Cerebellar cortex (tissue), 1 donor: ENCODE measurements around the gene BNC2.

Experiments used
- DNase-seq: peaks from one replicate; pipeline ENCODE4 v3.0.0-alpha.2; 2015; ENCODE audit warnings: low spot score

Gene BNC2

DNA sequence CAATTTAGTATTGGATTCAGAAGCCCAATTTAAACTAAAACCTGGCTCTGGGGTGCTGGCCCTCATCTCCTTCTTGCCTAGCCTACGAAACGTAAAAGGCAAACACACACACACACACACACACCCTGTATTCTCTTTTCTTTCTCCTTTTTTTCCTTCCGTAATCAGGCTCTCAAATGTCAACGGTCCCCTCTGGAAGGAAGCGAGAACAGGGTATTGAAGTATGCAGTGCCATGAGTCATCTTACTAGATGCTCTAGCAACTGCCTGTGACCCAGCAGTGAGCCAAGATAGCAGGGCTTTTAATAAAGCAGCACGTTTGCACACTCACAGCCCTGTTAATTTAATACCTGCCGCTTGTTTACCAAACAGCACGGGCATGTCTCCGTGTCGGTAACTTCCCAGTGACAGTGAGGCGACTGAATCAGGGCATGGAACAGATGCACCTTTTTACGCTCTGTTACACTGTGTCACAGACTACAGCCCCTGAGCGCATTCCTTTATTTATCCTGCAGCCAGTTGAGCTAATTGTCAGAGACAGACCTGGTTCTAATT, 243.8 kb downstream of the BNC2 start:
- DNase-seq: peak; percentile 84

DNA sequence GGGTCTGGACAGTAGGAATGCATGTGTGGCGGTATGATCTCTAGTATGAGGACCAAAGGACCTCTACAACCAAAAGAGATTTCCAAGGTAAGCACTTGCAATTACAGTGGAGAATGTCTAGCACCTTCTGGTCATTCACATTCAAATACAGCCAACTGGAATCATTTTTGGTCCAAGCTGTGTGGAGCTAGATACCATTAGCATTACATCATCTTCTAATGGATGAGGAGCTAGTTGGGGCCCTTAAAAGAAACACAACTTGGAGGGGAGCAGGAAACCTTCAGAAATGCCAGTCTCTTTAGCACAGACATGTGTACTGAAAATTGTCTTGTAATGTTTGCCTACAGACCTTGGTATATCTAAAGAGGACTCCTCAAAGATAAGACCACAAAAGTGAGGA, 244.7 kb downstream of the BNC2 start:
- DNase-seq: peak; percentile 55

DNA sequence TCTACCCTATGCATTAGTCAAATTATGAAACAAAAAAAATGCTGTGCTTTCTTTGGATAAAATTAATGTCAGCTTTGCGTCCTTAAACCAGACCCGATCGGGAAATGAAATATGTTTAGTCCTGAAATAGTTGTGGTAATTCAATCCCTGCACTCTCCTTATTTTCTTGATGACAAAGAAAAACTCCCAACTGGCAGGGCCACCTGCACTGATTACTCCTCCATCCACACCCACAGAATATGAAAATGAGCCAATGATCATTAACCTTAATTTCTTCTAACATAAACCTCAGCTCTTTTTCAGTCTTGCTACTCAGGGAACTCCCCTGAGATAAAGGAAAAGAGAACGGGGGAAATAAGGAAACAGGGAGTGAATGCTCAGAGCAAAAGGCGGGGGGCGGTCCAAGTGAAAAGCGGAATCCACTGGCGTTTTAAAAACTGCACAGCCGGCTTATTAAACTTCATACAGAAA, 245.3 kb downstream of the BNC2 start:
- DNase-seq: no peak

DNA sequence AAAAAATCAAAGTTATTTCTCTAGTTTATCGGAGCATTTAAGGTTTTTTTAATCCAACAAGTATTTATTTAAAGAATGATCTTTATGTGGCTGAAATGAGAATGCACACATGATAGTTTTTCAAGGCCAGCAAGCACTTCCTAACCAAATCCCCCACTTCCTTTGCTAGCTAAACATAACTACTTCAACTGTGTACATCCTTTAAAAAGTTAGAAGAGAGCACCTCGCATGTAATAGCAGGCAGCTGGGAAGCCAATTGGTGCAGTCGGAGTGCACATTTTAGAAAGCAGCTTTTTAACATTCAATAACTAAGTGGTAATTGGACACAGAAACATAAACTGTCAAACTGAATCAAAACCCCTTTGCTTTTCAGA, 245.7 kb downstream of the BNC2 start:
- no peak for DNase-seq

DNA sequence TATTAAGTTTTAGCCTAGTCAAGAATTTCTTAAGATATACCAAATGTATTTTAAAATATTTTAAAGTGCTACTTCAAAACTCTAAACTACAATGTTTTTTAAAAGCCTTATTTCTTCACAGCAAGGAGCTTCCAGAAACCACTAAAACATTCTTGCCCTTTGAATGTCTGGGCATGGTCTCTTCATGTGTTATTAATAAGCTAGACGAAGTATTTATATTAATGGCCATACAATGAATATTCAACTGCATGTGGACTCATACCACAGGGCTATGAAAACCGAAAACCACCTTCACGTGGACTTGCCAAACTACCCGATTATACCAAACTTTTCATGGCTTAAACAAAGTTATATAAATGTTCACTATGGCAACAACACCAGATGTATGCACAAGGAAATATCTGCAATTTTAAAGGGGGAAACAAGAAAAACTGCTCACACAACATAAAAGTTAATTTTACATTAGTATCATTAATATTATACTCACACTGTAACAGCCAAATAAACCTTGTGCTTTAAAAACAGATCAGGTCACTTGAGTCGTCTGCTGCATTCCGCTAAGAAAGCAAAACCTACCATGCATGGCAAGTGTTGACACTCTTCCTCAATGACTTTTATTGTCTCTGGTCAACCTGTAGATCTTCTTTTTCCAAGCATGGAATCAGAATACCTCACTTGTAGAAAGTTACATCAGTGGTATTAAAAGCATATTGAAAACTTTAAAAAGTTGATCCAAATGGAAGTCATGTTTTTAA, 246.3 kb downstream of the BNC2 start:
- DNase-seq: no peak

DNA sequence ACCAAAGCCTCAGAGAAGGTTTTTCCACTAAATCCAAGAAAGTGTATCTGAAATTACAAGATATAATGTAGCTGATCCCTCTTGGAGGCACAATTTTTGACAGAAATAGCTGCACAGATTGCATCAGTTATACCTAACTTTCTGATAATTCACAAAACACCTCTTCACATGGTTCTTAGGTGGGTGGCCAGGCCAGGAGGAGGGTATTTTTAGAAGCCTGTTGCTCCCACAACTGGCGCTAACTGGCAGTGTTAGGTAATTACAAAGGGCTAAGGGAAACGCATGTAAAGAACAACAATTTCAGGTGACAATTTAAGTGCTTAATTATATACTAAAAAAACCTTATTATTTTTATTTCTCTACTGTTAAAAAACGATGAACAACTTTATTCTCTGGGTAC, 247.9 kb downstream of the BNC2 start:
- no peak for DNase-seq

DNA sequence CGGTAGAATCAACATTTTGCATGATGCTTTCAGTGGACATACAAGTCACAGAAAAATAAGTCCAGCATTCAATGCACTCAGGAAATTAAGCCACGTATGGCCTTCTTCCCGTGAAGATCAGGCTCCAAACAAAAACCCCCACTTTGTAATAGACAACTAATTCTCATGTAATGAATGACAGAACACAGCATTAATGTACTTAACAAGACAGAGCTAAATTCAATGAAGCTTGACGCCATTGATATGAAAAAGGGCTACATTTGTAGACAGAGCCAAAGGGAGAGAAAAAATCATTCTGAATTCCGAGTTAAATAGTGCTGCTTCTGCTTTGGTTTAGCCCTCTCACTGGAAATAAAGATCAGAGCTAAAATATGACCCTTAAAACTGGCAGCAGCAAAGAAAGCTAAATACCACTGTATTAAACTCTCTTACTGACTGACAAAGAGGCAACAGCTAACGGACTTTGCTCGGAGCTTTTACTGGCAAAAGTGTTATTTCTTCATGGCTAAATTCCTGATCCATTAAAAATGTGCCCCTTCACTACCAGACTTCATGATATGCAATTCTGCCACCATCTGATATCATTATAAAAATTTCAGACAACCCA, 250.5 kb downstream of the BNC2 start:
- DNase-seq: no peak

DNA sequence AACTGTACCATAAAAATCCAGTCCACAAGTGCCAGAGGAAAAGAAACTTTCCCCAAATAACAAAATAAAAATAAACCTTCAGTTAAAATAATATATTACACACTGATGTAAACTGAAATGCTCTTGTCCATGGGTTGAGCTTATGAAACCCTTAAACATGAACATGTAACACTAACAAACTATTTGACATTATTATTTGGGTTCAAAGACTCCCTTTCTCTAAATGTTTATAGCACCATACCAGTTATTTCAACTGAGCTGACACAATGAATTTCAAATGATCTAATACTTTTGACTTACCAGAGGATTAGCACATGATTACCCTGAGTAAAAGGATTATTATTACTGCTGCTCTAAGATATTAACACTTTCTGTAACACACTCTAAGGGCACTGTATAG, 251.1 kb downstream of the BNC2 start:
- DNase-seq: no peak

DNA sequence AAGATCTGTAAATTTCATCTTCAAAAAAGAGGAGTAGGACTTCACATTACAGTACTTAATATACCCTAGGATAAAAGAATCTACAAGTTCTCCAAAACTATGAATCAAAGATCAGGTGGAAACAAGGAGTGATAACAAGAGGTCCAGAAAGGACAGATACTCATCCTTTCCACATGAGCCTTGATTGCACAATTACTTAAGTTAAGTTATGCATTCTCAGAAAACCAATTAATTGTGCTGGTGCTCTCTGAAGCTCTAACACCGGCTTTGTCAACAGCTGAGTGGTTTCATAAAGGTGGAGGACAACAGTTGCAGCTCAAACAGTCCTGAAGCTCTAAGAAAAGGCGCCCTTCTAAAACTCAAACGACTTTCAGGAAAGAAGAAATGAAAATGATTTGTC, 251.9 kb downstream of the BNC2 start:
- no peak for DNase-seq

DNA sequence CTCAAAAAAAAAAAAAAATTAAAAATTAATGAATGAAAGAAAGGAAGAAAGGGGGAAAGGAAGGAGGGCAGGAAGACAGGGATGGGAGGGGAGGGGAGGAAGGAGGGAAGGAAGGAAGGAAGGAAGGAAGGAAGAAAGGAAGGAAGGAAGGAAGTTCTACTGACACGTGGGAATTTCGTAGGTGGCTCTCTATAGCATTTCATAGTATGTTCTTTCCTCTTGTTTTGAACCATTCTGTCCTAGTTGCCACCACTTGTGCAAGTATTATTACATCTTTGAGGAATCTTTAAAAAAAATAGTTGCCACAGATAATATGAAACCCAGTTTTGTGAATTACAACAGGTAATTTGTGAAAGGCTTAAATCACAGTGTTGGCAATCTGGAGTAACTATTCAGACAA, 253.8 kb downstream of the BNC2 start:
- no peak for DNase-seq

DNA sequence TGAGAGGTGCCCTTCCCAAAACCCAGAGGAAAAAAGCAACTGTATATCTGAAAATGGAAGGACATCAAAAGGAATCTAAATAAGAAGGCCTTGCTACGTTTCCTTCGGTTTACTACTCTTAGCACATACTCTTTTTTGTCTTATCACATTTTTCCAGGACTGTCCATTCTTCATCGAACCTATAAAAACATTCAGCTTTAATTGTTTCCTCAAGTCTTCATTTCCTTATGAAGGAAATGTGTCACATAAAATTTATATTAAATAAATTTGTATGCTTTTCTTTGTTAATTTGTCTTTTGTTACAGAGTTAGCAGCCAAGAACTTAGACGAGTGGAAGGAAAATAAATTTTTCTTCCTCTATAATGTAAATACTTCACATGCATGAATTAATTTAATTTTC, 255.0 kb downstream of the BNC2 start:
- DNase-seq: no peak

DNA sequence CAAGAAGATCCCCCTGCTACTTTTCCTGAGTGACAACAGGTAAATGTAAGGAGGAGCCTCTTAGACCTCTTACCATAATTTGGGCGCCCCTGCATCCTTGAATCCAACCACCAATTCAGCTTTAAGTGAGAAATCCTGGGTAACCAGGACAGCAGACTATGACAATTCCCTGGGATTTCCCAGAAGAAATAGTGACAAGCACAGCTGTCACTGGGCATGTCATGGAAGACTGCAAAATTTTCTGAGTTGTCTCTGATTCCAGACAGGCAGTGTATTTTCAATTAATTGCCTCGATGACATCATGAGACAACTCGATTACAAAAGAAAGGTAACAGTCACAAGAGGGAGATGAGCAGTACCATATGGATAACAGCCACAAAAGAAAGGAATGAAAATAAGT, 256.9 kb downstream of the BNC2 start:
- DNase-seq: no peak

DNA sequence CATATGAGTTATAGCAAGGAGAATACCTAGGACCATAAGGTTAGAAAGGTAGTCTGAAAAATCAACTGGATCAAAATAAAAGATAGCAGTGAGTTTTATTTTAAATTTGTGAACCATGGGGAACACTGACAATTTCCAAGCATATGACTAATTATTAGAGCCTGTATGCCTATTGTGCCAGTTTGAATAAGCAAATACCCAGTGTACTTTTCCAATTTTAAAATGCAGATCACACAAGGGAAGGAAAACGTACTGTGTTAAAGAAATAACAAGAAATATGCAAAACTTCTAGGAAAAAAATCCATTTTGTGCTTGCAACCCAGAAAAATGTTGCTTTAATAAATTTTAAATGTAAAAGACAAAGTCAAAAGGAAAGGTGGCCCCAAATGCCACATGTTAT, 257.4 kb downstream of the BNC2 start:
- no peak for DNase-seq

DNA sequence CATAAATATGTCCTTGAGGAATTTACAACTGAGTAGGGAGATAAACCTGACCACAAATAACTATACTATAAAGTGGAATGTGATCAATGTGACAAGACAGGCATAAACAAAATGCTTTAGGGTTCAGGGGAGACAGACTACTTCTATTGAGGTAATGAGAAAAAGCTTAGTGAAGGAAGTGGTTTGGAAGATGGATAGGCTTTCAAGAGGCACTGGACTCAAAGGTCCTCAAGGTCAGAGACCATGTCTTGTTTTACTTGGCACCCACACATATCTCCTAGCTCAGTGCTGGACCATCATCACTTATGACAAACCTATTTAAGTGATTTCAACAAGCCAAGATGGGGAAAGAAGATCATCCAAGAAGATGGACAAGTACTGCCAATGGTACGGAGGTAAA, 257.8 kb downstream of the BNC2 start:
- no peak for DNase-seq

DNA sequence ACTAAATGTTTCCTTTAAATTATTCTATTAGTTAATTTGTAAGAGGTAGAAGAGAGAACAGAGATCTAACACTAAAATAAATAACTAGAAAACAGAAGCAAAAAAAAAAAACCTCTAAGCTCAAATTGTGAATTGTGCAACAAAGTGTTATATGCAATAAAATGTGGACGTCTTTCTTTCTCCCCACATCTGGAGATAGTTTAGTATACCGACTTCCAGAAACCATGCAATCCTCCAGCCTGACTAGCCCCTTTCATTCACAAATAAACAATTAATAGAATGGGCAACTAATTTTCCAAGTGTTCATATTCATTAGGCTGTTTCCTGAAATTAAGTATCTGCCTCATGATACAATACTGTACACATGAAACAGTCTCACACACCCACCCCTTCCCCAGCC, 258.5 kb downstream of the BNC2 start:
- no peak for DNase-seq

DNA sequence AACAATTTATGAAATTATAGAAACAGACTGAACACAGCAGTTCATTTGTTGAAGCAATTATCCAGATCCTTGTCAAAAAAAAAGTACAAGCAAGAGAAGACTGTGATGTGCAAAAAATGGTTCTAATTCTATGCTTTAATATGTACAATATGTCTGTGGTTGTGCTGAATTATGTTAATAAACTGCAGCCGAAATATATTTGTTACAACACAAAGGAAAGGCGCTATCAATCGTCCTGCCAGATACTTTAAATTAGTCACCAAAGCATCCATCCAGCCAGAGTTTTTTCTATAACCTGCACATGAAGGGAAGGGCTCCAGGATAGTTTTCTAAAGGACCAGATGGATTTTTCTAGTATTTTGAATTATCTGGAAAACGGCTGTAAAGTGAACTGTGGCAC, 259.5 kb downstream of the BNC2 start:
- no peak for DNase-seq

DNA sequence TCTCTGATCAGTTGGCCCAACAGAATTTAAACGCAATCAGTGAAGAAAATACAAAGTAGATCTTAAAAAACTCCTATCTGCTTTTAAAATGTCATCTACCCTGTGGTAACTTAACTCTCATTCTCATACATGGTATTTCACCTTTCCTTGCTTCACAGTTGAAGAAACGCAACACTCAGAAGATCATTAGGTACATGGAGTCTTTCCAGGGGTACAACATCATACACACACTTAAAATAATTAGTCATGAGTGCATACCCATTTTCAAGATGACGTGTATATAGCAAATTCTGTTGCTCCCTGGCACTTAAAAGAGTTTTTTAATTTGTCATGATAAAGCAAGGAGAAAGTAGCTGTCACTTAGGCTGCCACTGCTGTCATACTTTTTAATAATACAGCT, 259.9 kb downstream of the BNC2 start:
- DNase-seq: no peak

DNA sequence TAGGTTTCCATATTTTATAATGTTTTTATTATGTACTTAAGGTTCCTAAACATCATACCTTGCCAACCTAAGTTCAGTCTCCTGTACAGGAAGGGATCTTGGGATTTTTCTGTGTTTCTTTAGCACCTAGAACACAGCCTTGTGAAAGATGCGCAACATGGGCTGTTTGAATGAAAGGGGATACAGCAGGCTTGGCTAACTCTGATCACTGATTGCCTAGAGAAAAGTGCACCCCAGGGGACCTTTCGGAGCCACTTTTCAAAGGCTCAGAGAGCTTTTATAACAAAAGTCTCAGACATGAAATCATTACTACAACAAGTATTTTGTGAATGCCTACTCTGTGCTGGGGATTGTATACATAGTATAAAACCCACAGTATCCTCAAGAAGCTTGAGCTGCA, 261.6 kb downstream of the BNC2 start:
- no peak for DNase-seq

DNA sequence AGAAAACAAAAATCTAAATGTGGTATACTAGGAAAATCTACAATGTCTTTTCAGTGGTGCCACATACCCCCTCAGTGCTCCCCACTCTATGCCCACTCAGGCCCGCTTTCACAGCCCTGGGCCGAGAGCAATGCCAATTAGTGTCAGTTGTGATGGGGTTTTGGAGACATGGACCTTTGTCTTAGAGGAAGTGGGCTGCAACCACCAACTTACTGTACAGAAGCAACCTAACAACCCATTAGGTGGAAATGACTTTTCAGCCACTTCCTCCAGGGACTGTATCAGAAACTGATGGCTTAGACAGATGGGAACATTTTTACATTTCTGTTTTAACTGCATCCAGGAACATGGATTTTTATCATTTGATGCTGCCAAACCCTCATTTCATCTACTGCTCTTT, 268.0 kb downstream of the BNC2 start:
- DNase-seq: no peak

DNA sequence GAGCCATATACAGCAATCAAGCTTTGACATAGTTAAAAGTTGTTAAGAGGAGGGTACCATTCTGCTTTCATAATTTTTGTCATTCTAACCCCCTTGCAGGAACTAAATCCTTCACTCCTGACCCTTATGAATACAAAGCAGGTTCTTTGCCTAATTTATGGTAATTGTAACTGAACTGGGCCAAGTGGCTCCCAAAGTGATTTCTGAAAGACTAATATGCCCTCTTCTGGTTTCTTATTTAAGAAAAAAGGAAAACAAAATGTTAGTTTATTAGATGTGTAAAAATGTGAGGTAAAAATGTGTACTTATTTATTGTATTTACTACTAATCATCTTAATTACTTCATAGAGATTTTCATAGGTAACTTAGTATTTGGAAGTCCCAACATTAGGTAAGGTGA, 268.5 kb downstream of the BNC2 start:
- no peak for DNase-seq

DNA sequence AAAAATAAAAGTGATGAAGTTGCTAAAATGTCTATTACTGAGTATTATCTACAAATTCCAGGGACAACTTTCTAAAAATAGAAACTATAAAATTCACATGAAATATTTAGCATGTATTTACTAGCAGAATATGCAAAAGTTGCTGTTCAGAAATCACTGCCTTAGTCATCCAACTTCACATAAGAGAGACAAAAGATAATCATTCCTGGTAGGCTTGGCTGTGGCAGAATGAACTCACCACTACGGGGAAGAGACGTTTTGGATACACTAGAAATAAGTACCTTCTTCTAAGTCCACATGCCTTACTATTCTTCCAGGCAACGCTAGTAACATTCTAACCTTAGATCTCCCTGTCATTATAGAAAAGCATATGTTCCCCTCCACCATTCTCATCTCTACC, 272.2 kb downstream of the BNC2 start:
- no peak for DNase-seq

DNA sequence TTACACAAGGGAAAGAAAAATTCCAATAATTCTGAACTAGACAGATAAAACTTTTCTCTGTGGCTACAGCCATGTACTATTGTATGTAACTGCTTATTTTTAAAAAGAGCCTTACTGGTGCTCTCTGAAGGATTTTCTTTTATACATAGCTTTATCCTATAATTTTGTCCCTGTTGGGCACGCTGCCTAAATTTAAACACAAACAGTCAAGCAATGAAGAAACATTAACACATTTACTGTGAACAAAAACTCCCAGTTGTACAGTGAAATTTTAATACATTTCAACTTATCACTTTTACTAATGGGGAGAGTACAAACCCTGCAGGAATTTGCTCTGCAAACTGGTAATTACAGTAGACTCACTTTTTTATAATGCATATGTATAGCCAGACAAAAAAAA, 273.3 kb downstream of the BNC2 start:
- DNase-seq: no peak

DNA sequence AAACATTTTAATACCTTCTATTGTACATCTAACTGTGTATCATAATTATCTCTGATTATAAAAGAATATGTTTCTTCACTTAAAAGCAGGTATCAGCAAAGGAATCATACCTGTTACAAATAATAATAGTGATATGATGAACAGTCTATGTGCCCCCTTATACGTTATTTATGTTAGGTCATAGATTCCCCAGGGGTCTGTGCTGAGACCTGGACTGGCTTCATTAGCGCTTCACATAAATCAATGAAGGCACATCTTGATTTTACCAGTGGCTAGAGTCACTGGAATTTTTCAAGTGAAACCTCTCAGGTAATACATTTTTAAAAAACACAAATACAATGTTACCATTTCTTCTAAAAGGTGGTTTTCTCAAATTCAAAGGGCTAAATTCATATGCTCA, 275.2 kb downstream of the BNC2 start:
- no peak for DNase-seq

DNA sequence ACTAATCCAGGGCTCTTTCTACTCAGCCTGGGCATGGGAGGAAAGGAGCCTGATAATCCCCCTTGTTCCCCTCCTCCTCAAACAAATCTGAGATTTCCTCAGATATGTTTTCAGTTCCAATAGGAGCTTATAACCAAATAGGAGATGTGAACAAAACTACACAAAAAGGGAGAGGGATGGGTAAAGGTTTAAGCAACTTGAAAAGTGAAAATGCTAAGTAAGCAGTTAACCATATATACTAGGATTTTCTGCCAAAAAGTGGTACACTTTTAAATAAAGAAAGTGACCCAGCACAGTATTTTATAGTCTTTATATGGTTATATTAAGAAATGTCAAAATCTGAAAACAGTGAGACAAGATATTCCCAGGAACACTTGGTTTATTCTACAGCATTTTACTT, 275.7 kb downstream of the BNC2 start:
- DNase-seq: no peak
